ENCODE measurements around the gene TFDP2.
A peak's percentile ranks its signal among the peaks of the same experiment; 100 is the strongest.
"Not testable (repeated sequence)": the region's sequence is repeated elsewhere in the genome, so short reads cannot be mapped to it uniquely, and the experiment has no call there.

TFDP2 gene

GRCh38 chr3:142095841-142096240 lies 53.5 kb downstream of the TFDP2 start:
- no peaks in the 10 kb centered on the region for H3K9me3 ChIP-seq (ENCODE audit: control insufficient read depth, insufficient read depth, low read length)
- no peaks in the 10 kb centered on the region for H4K20me1 ChIP-seq (ENCODE audit: control insufficient read depth, insufficient read depth, low read depth, low read length)
- H3K27ac ChIP-seq (ENCODE audit: low read depth, low read length): peak overlapping the region; percentile 99
- H3F3A ChIP-seq (ENCODE audit: control insufficient read depth, insufficient read depth): peaks cover 20% of the 10 kb centered on the region
- peak overlapping the region; percentile 73 for H3K4me2 ChIP-seq (ENCODE audit: low read length)
- H3K27me3 ChIP-seq (ENCODE audit: control insufficient read depth, low read length): no peaks in the 10 kb centered on the region
- peaks cover 97% of the 10 kb centered on the region for H3K4me1 ChIP-seq (ENCODE audit: control insufficient read depth, low read length)
- peak overlapping the region; percentile 61 for H3K4me3 ChIP-seq (ENCODE audit: low read length)
- H3K36me3 ChIP-seq (ENCODE audit: control insufficient read depth, low read length): peaks cover 18% of the 10 kb centered on the region
- TF ChIP-seq EZH2phosphoT487 (IDR thresholded peaks at IDR 0.05; ENCODE audit: borderline replicate concordance, low read length): no peak
- no peak for TF ChIP-seq CTCF (IDR thresholded peaks at IDR 0.05; ENCODE audit: low read depth, low read length, poor library complexity, severe bottlenecking)
- H3K9me2 ChIP-seq (replicated peaks; ENCODE audit: control insufficient read depth, low read length): no peaks in the 10 kb centered on the region
- H3K79me2 ChIP-seq (ENCODE audit: control insufficient read depth, low read length): peaks cover 27% of the 10 kb centered on the region

GRCh38 chr3:142088925-142089324 lies 60.4 kb downstream of the TFDP2 start:
- peaks cover 44% of the 10 kb centered on the region for H3K4me1 ChIP-seq (ENCODE audit: control insufficient read depth, low read length)
- H3K27ac ChIP-seq (ENCODE audit: low read depth, low read length); H3F3A ChIP-seq (ENCODE audit: control insufficient read depth, insufficient read depth); H3K27me3 ChIP-seq (ENCODE audit: control insufficient read depth, low read length); H3K9me2 ChIP-seq (replicated peaks; ENCODE audit: control insufficient read depth, low read length); H4K20me1 ChIP-seq (ENCODE audit: control insufficient read depth, insufficient read depth, low read depth, low read length); H3K4me3 ChIP-seq (ENCODE audit: low read length); H3K36me3 ChIP-seq (ENCODE audit: control insufficient read depth, low read length); H3K9me3 ChIP-seq (ENCODE audit: control insufficient read depth, insufficient read depth, low read length); H3K4me2 ChIP-seq (ENCODE audit: low read length): not testable (repeated sequence)
- H3K79me2 ChIP-seq (ENCODE audit: control insufficient read depth, low read length): peaks cover 10% of the 10 kb centered on the region

- Histone ChIP-seq H3K9me3 (ENCODE audit: control insufficient read depth, insufficient read depth, low read length) (peaks cover 3% of the 10 kb centered on the region; the same call in 1 of the 2 replicates), H3F3A (ENCODE audit: control insufficient read depth, insufficient read depth) (peaks cover 2% of the 10 kb centered on the region; the same call in 1 of the 2 replicates), H3K27ac (ENCODE audit: low read depth, low read length) (no peak overlapping the region), H3K36me3 (ENCODE audit: control insufficient read depth, low read length) (peaks cover 3% of the 10 kb centered on the region; the same call in 1 of the 2 replicates), H3K4me2 (ENCODE audit: low read length) (no peak overlapping the region), H3K79me2 (ENCODE audit: control insufficient read depth, low read length) (peaks cover 6% of the 10 kb centered on the region), H3K9me2 (replicated peaks; ENCODE audit: control insufficient read depth, low read length) (no peaks in the 10 kb centered on the region), H3K4me3 (ENCODE audit: low read length) (no peak overlapping the region), H3K4me1 (ENCODE audit: control insufficient read depth, low read length) (peaks cover 40% of the 10 kb centered on the region), H4K20me1 (ENCODE audit: control insufficient read depth, insufficient read depth, low read depth, low read length) (no peaks in the 10 kb centered on the region), H3K27me3 (ENCODE audit: control insufficient read depth, low read length) (no peaks in the 10 kb centered on the region)
- TF ChIP-seq CTCF (IDR thresholded peaks at IDR 0.05; ENCODE audit: low read depth, low read length, poor library complexity, severe bottlenecking) (no peak), EZH2phosphoT487 (IDR thresholded peaks at IDR 0.05; ENCODE audit: borderline replicate concordance, low read length) (no peak)
Observed at GRCh38 chr3:142088522-142088921, 60.8 kb downstream of the TFDP2 start.

GRCh38 chr3:142087676-142088075 lies 61.7 kb downstream of the TFDP2 start:
- Histone ChIP-seq H4K20me1 (ENCODE audit: control insufficient read depth, insufficient read depth, low read depth, low read length) (no peaks in the 10 kb centered on the region), H3K4me1 (ENCODE audit: control insufficient read depth, low read length) (peaks cover 37% of the 10 kb centered on the region), H3K4me2 (ENCODE audit: low read length) (no peak overlapping the region), H3K27ac (ENCODE audit: low read depth, low read length) (no peak overlapping the region), H3F3A (ENCODE audit: control insufficient read depth, insufficient read depth) (peaks cover 2% of the 10 kb centered on the region; the same call in 1 of the 2 replicates), H3K27me3 (ENCODE audit: control insufficient read depth, low read length) (no peaks in the 10 kb centered on the region), H3K36me3 (ENCODE audit: control insufficient read depth, low read length) (peaks cover 3% of the 10 kb centered on the region; the same call in 1 of the 2 replicates), H3K9me2 (replicated peaks; ENCODE audit: control insufficient read depth, low read length) (no peaks in the 10 kb centered on the region), H3K9me3 (ENCODE audit: control insufficient read depth, insufficient read depth, low read length) (peaks cover 4% of the 10 kb centered on the region; the same call in 1 of the 2 replicates), H3K4me3 (ENCODE audit: low read length) (no peak overlapping the region), H3K79me2 (ENCODE audit: control insufficient read depth, low read length) (peaks cover 3% of the 10 kb centered on the region; the same call in 1 of the 2 replicates)
- no peak for TF ChIP-seq EZH2phosphoT487 (IDR thresholded peaks at IDR 0.05; ENCODE audit: borderline replicate concordance, low read length)
- no peak for TF ChIP-seq CTCF (IDR thresholded peaks at IDR 0.05; ENCODE audit: low read depth, low read length, poor library complexity, severe bottlenecking)

Measured in DOHH2 (cell line).